Retinal pigment epithelial cell (primary cell): ENCODE measurements around the gene NEDD4L.

ENCODE experiments used
- DNase-seq: peaks from one replicate; pipeline ENCODE4 v3.0.0-alpha.2; 2010; ENCODE audit warnings: low read depth
- H3K4me3 ChIP-seq: 2 replicates; pipeline ENCODE4 v1.5.1; 2011; ENCODE audit warnings: mild to moderate bottlenecking, low read length, control low read depth, moderate library complexity
- CTCF ChIP-seq: conservative IDR thresholded peaks from 2 replicates; pipeline ENCODE4 v1.5.1; 2011; ENCODE audit warnings: low read depth, low read length, control low read depth, inconsistent platforms

The NEDD4L gene

GRCh38 chr18:58349650-58350049 lies 305.6 kb downstream of the NEDD4L start:
- TF ChIP-seq CTCF: no peak
- no peak for DNase-seq
- no peak overlapping the region for H3K4me3 ChIP-seq

- no peak for DNase-seq
- TF ChIP-seq CTCF: no peak
- no peak overlapping the region for H3K4me3 ChIP-seq
Observed at GRCh38 chr18:58350526-58350925, 306.5 kb downstream of the NEDD4L start.

GRCh38 chr18:58351776-58352175 lies 307.8 kb downstream of the NEDD4L start:
- TF ChIP-seq CTCF: no peak
- H3K4me3 ChIP-seq: no peak overlapping the region
- no peak for DNase-seq

GRCh38 chr18:58353581-58353980 lies 309.6 kb downstream of the NEDD4L start:
- TF ChIP-seq CTCF: no peak

GRCh38 chr18:58354051-58354450 lies 310.0 kb downstream of the NEDD4L start:
- TF ChIP-seq CTCF: no peak
- no peak for DNase-seq
- H3K4me3 ChIP-seq: no peak overlapping the region

More at GRCh38 chr18:58353581-58353980, 309.6 kb downstream of the NEDD4L start:
- no peak for DNase-seq
- H3K4me3 ChIP-seq: no peak overlapping the region

- no peak for TF ChIP-seq CTCF
- DNase-seq: no peak
- no peak overlapping the region for H3K4me3 ChIP-seq
Observed at GRCh38 chr18:58354791-58355190, 310.8 kb downstream of the NEDD4L start.

- DNase-seq: no peak
- TF ChIP-seq CTCF: no peak
- no peak overlapping the region for H3K4me3 ChIP-seq
Observed at GRCh38 chr18:58355243-58355642, 311.2 kb downstream of the NEDD4L start.
